Endothelial cell (in vitro differentiated cells): ENCODE results near the gene HSP90AB1. TPM values are rescaled to one million over a fixed set of nuclear protein-coding genes. Genes with fewer than 3 reads are reported as not detected.

ENCODE experiments used
- DNase-seq: peaks from one replicate; pipeline ENCODE4 v3.0.0; 2021; ENCODE audit warnings: low spot score
- H3K27ac Mint-ChIP-seq: one replicate; pipeline ENCODE4 v1.8.0; 2021; ENCODE audit warnings: mixed read lengths, inconsistent platforms; ENCODE audit not compliant: unreplicated experiment
- H3K27me3 Mint-ChIP-seq: one replicate; pipeline ENCODE4 v1.8.0; 2021; ENCODE audit warnings: mild to moderate bottlenecking, moderate library complexity, mixed read lengths, inconsistent platforms; ENCODE audit not compliant: unreplicated experiment
- H3K36me3 Mint-ChIP-seq: one replicate; pipeline ENCODE4 v1.8.0; 2021; ENCODE audit warnings: mild to moderate bottlenecking, low read depth, mixed read lengths, inconsistent platforms; ENCODE audit not compliant: unreplicated experiment
- H3K4me1 Mint-ChIP-seq: one replicate; pipeline ENCODE4 v1.8.0; 2021; ENCODE audit warnings: mild to moderate bottlenecking, mixed read lengths, inconsistent platforms; ENCODE audit not compliant: unreplicated experiment
- H3K4me3 Mint-ChIP-seq: one replicate; pipeline ENCODE4 v1.8.0; 2021; ENCODE audit warnings: mild to moderate bottlenecking, mixed read lengths, inconsistent platforms; ENCODE audit not compliant: unreplicated experiment
- H3K9me3 Mint-ChIP-seq: one replicate; pipeline ENCODE4 v1.8.0; 2021; ENCODE audit warnings: mixed read lengths, inconsistent platforms; ENCODE audit not compliant: unreplicated experiment
- CTCF ChIP-seq: fragments of 200-600 bp; sonication (generic); IDR thresholded peaks from one replicate; pipeline ENCODE4 v1.5.0; 2021; ENCODE audit warnings: antibody characterized with exemption; ENCODE audit not compliant: unreplicated experiment
- total RNA-seq: library from RNA; stranded (reverse); fragmentation: NEBNext Ultra II Directional; extraction: Animal tissue kit (Norgen Biotek cat#: 25700); gene quantifications from one replicate; pipeline ENCODE4 v1.2.1, GENCODE V29; 2021; ENCODE audit not compliant: unreplicated experiment

Gene HSP90AB1
- total RNA-seq, 1 donor from 2014 or later = 962 TPM

GRCh38 chr6:44232676-44233566 lies 14.0 kb upstream of the HSP90AB1 start:
- no peak for DNase-seq
- Mint-ChIP-seq H3K27ac (no peak overlapping the region), H3K36me3 (peaks cover 54% of the 10 kb centered on the region), H3K4me1 (peaks cover 42% of the 10 kb centered on the region), H3K9me3 (no peaks in the 10 kb centered on the region), H3K27me3 (peaks cover 13% of the 10 kb centered on the region), H3K4me3 (peak overlapping the region; percentile 25)
- TF ChIP-seq CTCF = no peak

DNA sequence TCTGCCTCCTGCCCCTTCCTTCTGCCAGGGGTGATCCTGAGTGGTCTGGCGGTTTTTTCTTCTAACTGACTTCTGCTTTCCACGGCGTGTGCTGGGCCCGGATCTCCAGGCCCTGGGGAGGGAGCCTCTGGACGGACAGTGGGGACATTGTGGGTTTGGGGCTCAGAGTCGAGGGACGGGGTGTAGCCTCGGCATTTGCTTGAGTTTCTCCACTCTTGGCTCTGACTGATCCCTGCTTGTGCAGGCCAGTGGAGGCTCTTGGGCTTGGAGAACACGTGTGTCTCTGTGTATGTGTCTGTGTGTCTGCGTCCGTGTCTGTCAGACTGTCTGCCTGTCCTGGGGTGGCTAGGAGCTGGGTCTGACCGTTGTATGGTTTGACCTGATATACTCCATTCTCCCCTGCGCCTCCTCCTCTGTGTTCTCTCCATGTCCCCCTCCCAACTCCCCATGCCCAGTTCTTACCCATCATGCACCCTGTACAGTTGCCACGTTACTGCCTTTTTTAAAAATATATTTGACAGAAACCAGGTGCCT lies 13.3 kb upstream of the HSP90AB1 start:
- H3K4me1 Mint-ChIP-seq = peaks cover 41% of the 10 kb centered on the region
- peak overlapping the region; percentile 84 for H3K27ac Mint-ChIP-seq
- no peak for TF ChIP-seq CTCF
- H3K4me3 Mint-ChIP-seq = no peak overlapping the region
- H3K36me3 Mint-ChIP-seq = peaks cover 51% of the 10 kb centered on the region
- H3K9me3 Mint-ChIP-seq = no peaks in the 10 kb centered on the region
- peaks cover 13% of the 10 kb centered on the region for H3K27me3 Mint-ChIP-seq
- DNase-seq = no peak

DNA sequence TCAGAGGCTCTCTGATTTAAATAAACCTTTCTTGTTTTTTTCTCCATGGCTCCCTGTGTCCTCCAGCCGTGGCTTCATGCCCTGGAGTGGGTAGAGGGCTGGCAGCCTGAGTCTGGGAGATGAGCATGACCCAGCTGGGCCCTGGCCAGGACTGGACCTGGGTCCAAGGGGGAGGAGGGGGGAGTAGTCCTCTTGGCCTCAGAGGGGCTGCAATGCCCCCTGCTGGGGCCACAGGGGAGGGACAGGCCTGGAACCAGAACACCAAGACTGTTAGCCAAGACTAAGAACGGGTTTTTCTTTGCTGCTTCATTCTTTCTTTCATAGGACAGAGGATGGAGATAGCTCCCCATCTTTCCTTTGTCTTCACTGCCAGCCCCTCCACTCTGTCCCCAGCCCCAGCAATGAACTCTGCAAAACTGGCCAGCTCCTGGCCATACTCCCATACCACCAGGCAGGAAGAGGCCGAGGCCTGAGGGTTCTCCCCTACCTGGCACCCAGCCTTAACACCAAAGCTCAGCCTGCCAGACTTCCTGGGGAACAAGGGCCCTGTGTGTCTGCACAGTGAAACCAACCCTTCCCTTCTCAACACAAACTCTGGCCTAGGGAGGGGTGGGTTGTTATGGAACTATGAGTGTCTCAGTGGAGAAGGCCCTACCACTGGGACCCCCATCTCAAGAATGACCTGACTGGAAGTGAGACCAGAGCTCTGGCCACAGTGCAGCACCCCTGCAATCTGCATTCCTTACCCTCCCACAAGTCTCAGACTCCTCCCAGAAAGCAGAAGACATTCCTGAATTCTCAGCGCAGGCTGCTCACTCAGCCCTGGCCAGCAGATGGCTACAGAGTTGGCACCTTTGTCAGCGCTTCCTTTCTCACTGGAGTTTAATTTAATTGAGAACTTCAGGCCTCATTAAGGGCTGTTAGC lies 12.5 kb upstream of the HSP90AB1 start:
- H3K27ac Mint-ChIP-seq = peak overlapping the region; percentile 84
- TF ChIP-seq CTCF = peak; percentile 58
- peaks cover 41% of the 10 kb centered on the region for H3K4me1 Mint-ChIP-seq
- H3K9me3 Mint-ChIP-seq = no peaks in the 10 kb centered on the region
- peaks cover 14% of the 10 kb centered on the region for H3K27me3 Mint-ChIP-seq
- H3K36me3 Mint-ChIP-seq = peaks cover 45% of the 10 kb centered on the region
- DNase-seq = peak; percentile 67
- H3K4me3 Mint-ChIP-seq = peak overlapping the region; percentile 27

DNA sequence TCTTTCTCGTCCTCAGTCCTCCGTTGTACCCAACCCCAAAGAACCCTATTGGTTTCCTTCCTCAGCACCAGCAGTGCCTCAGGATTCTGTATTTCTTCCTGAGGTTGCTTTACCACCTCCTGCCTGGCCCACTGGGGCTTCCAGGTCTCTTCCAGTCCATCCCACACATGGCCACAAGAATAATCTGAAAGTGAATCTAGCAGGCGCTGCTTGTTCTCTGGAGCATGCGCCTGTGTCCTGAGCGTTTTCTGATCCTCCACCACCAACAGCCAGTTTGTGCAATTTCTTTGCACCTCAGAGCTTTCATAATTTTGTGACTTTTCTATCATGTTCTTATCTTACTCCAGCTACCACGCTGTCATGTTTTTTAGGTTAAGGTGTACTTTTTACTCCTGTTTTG lies 11.6 kb upstream of the HSP90AB1 start:
- peaks cover 41% of the 10 kb centered on the region for H3K36me3 Mint-ChIP-seq
- TF ChIP-seq CTCF = no peak
- H3K27me3 Mint-ChIP-seq = peaks cover 15% of the 10 kb centered on the region
- H3K4me3 Mint-ChIP-seq = peak overlapping the region; percentile 51
- H3K4me1 Mint-ChIP-seq = peaks cover 41% of the 10 kb centered on the region
- peak overlapping the region; percentile 74 for H3K27ac Mint-ChIP-seq
- no peaks in the 10 kb centered on the region for H3K9me3 Mint-ChIP-seq
- DNase-seq = no peak
